T-helper 2 cell (primary cell): ENCODE data around the gene CEP112.
A peak's percentile ranks its signal among the peaks of the same experiment; 100 is the strongest.
"Not testable (repeated sequence)": the region's sequence is repeated elsewhere in the genome, so short reads cannot be mapped to it uniquely, and the experiment has no call there.

Source experiments
- DNase-seq, 5 experiments: peaks; one replicate each; pipeline versions ENCODE4 v3.0.0 to v3.0.0-alpha.2; 2012 to 2022

CEP112 gene

DNA sequence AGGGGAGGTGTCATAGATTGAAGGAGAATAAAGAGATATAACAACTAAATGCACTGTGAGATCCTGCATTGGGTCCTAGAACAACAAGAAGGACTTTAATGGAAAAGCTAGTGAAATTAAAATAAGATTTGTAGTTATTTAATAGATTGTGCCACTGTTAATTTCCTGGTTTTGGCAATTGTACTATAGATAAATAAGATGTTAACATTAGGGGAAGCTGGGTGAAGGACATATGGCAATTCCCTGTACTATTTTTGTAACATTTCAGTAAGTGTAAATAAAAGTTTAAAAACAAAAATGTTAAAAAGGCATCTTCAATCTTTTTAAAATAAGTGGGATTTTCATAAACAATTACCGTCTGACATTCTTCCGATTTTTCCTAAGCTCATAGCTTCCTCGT is 372.1 kb downstream of the CEP112 start:
- no peak for DNase-seq

DNA sequence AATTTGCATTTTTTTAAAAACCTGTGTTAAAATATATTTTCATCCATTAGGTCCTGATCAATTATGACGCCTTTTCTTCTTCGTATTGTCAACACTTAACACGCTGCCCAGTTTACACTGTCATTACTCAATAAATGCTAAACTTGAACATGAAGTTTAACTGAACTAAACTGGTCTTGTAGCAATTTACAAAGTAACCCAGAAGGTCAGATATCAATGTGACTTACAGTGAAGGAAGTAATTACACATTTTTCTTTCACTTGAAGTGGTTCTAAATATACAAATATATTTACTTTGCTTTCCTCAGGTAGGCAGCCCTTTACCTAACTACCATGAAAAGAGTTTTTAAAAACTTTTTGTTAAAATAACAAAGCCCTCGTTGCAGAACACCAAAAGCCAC is 374.0 kb downstream of the CEP112 start:
- DNase-seq = no peak

DNA sequence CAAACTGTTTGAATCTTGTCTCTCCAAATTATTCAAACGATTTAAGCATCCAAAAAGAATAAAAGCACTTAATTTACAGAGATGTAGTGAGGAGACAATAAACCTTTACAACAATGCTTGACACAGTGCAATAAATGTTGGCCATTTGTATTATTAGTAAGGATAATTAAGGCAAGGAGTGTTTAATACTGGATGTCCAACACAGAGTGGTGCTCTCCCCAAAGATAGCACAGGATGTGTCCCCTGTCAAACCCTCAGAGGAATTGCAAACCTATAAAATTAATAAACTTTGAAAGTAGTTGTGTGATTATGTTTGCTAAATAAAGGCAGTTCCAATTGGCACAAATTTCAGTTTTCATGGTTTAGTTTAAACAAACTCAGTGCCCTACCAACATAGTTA is 377.5 kb downstream of the CEP112 start:
- DNase-seq = no peak

DNA sequence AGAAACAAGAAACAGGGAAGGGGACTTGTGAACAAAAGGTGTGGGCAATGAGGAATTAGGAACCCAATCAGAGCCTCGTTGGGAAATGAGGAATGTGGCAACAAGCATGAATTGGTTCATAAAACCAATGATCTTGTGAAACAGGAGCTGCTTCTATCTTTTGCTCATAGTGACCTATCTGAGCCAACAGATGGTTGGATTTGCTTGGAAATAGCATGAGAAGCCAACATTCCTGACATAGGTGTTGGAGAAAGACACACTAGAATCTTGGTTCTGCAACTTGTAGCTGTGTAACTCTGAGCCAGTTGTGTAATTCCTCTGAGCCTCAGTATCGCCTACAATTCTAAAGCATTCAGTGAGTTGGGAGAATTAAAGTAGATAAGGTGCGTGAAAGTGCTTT is 378.6 kb downstream of the CEP112 start:
- no peak for DNase-seq

DNA sequence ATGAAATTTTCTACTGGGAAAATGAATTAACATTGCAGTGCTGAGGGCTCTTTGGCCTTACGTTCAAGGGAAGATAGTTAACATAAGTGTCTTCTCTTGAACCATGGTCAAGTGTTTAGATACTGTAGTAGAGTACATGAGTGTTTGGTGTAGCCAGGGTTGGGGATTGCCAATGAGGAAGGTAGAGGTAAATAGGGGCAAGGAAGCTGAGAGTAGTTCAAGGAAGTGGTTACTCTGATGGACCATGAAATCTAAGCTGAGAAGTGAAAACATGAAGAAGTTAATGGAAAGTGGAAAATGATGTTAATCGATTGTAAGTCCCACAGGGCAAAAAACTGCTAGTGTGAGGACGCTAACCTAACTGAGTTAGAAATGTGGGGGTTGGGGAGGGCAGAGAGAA is 380.9 kb downstream of the CEP112 start:
- no peak for DNase-seq

DNA sequence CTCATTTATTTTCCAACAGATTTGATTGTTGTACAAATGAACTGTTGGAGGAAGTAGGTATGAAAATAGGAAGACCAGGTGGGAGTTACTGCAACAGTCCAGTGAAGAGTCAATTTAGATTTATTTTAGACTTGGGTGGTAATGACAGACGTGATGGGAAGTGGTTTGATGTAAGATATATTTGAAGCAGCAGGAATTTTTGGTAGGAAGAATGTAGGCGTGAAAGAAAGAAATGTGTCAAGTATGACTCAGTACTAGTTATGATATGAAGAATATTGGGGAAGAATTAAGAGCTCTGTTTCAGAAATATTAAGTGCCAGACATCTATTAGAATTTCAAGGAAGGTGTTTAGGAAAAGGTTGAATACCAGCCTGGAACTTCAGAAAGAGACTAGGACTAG is 382.6 kb downstream of the CEP112 start:
- no peak for DNase-seq

DNA sequence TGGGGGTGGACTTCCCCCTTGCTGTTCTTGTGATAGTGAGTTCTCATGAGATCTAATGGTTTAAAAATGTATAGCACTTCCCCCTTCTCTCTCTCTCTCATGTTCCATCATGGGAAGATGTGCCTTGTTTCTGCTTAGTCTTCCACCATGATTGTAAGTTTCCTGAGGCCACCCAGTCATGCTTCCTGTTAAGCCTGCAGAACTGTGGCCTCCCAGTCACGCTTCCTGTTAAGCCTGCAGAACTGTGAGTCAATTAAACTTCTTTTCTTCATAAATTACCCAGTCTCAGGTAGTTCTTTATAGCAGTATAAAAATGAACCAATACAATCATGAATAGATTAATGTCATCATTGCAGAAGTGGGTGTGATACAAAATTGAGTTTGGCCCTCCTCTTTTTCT is 383.4 kb downstream of the CEP112 start:
- not testable (repeated sequence) for DNase-seq

DNA sequence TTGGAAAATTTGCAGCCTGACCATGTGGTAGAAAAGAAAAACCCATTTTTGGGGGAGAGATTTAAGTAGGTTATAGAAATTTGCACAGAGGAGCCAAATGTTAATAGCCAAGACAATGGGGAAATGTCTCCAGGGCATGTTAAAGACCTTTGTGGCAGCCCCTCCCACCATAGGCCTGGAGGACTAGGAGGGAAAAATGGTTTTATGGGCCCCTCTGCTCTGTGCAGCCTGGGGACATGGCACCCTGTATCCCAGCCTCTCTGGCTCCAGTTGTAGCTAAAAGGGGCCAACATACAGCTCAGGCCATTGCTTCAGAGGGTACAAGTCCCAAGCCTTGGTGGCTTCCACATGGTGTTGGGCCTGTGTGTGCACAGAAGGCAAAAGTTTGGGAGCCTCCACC is 384.6 kb downstream of the CEP112 start:
- DNase-seq = no peak

DNA sequence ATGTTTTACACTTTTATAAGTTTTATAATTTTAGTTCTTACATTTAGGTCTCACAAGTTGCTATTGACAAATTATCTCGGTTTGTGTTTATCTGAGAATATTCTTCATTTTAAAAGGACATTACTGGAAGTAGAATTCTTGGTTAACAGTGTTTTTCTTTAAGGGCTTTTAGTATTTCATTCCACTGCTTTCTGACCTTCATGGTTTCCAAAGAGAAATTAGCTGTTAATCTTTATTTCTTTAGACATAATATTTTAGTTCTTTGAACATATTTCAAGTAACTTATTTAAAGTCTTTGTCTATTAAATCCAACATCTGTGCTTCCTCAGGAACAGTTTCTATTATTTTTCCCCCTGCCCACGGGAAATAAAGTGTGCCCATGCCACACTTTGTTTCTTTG is 390.4 kb downstream of the CEP112 start:
- DNase-seq = no peak

DNA sequence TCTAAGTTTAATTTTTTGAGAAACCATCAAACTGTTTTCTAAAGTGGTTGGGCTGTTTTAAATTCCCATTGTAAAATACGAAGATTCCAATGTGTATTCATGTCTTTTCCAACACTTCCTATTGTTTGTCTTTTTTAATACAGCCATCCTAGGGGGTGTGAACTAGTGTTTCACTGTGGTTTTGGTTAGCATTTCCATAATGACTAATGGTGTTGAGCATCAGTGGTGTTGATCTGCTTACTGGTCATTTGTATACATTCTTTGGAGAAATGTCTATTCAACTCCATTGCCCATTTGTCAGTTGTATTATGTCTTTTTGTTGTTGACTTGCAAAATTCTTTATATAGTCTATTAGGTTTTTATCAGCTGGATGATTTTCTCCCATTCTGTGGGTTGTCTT is 391.3 kb downstream of the CEP112 start:
- peak in 1 of 5 experiments; percentile 61 for DNase-seq

DNA sequence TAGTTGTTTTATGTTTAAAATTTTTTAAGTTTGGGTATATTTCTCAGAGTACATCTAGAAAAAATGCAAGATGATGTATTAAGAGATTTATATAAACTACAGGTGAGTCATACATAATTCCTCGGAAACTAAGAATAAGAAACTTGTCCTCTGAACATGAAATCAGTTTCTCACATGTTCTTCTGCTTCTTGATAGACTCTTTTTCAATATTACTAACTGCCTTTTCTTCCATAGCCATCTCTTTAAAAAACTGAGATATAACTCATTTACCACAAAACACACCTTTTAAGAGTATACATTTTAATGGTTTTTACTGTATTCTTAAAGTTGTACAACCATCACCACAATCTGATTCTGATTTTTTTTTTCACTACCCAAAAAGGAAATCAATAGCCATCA is 392.1 kb downstream of the CEP112 start:
- DNase-seq = peak in 1 of 5 experiments; percentile 83

DNA sequence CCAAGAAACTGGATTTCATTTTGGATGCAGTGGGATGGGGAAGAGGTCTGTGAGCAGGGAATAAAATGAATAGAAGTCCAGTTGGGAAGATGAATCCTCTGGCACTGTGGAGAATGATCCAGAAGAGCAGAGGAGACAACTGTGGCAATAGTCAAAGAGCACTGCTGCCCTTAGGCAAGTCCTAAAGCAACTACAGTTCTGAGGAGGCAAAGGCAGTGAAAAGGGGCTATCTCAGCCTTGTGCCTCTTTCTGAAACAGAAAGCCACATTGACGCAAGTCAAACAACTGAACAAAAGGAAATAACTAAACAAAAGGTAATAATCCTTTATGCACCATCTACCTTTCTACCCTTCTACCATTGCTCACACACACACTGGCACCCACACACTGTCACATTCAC is 392.5 kb downstream of the CEP112 start:
- DNase-seq = peak in 1 of 5 experiments; percentile 88

DNA sequence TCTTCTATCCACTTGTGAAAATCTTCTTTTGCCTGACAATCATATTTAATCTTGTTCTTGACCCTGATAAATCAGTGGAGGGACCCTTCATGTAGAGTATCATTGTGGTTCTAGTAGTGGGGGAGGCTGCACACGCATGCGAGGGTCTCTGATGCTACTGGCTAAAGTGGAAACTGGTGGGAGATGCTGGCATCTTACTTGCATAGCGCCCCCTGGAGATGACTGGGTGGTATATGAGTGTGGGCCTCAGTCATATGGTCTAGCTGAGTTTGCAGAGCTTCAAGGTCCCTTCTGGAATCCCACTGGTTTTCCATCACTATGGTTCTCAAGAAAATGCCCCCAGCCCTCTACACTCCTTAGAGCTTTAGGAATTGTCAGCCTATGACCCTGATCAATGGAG is 394.1 kb downstream of the CEP112 start:
- peak in 2 of 5 experiments; percentile 4 to 35 for DNase-seq

DNA sequence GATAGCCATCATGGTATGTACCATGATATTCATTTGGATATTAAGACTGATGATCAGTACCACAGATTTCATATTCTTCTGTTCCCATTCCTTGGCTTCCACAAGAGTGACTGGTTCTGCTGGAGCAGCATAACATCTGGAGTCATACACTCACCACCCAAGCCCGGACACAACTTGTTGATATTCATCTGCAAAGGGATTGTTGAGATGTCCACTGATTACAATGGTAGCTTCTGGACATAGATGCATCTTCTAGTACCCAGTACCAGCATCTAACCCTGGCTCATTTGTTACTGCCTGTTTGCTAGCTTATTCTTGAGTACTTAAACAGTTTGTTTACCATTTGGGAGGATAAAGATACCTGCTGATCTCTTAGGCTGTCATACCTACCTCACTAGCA is 394.8 kb downstream of the CEP112 start:
- DNase-seq = no peak

DNA sequence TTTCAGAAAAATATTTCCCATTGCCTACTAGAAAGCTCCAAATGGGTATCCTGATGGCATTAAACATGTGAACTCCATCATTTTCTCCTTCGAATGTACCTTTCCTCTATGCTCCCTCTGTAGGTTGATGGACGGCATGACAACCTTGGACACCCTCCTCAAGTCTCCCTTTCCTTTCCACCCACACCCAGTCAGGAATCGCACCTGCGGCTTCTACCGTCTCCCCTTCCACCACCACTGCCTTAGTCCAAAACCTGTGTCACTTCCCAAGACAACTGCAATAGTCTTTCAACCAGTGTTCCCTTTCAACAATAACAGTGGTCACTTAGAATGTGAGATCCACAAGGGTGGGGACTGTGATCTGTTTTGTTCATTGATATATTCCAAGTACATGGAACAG is 397.4 kb downstream of the CEP112 start:
- DNase-seq = no peak

DNA sequence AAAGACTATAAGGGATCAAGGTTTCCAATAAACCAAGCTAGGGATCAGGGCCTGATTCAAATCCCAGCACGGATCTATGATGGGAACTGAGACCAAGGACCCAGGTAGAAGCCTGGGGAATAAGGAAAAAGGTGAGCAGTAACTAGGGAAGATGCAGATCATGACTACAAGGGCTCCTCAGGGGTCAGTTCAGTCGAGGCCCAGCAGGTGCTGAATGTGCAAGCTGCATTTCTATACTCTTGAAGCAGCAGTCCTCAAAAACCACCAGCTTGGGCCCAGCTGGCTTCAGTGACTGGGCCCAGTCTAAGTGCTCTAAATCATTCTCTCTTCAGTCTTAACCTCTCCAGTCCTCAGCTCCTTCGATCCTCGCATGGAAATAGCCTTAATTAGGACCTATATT is 401.7 kb downstream of the CEP112 start:
- DNase-seq = no peak

DNA sequence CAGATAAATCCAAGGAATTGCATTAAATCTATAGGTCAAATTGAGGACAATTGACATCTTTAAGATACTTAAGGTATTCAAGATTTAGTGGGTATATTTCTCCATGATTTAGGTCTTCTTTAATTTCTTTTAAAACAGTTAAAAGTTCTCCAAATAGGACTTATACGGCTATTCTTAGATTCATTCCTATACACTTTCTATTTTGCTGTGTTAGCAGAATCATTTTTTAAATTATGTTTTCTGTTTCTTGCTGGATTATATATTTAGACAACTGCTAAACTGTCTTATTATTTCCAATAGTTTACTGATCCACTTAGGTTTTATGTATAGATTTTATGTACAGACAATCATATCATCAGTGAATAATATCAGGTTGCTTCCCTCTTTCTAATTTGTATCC is 404.4 kb downstream of the CEP112 start:
- DNase-seq = no peak

DNA sequence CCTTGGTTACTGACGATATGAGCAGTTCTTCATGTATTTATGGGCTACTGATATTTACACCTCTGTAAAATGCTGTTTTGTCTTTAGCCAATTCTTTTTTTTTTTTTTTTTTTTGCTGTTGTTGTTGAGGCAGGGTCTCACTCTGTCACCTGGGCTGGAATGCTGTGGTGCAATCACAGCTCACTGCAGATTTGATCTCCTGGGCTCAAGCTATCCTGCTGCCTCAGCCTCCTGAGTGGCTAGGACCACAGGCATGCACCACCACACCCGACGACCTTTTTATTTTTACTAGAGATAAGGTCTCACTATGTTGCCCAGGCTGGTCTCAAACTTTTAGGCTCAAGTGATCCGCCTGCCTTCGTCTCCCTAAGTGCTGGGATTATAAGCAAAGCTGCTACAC is 405.5 kb downstream of the CEP112 start:
- no peak for DNase-seq

DNA sequence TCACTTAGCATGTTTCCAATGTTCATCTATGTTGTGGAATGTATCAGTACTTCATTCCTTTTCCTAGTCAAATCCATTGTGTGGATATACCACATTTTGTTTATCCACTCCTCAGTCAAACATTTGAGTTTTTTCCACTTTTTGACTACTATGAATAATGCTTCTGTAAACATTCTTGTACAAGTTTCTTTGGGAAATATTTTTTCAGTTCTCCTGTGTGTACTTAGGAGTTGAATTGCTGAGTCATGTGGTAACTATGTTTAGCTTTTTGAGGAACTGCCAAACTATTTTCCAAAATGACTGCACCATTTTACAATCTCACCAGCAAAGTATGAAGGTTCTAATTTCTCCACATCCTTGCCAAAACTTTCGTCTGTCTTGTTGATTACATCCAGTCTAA is 406.8 kb downstream of the CEP112 start:
- DNase-seq = no peak

DNA sequence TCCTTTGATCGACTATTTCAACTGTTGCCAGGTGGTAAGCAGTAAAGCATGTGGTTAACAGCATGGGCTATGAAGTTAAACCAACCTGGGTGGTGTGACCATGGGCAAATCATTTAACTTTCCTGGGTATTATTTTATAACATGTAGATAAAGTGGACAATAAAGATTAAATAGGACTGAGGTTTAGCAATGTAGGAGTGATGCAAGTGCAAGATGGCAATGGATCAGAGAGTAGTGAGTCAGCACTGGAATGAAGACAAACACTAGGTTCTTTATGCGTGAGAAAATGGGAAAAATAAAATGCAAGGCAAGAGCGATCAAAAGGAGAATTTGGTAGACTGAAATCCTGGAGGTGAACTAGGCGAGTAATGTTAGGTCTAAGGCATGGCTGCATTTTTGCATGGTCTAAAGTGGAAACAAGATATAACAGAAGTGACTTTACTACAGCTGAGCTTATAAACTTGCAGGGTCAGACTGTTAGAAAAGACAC is 408.0 kb downstream of the CEP112 start:
- DNase-seq = no peak

DNA sequence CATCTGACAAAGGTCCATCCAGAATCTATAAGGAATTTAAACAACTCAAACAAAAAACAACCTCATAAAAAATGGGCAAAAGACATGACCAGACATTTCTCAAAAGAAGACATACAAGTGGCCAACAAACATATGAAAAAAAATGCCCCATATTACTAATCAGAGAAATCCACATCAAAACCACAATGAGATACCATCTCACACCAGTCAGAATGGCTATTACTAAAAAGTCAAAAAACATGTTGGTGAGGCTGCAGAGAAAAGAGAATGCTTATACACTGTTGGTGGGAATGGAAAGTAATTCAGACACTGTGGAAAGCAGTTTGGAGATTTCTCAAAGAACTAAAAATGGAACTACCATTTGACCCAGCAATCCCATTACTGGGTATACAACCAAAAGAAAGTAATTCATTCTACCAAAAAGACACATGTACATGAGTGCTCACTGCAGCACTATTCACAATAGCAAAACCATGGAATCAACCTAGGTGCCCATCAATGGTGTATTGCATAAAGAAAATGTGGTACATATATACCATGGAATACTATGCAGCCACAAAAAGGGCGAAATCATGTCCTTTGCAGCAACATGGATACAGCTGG is 409.7 kb downstream of the CEP112 start:
- DNase-seq = peak in 1 of 5 experiments; percentile 67

DNA sequence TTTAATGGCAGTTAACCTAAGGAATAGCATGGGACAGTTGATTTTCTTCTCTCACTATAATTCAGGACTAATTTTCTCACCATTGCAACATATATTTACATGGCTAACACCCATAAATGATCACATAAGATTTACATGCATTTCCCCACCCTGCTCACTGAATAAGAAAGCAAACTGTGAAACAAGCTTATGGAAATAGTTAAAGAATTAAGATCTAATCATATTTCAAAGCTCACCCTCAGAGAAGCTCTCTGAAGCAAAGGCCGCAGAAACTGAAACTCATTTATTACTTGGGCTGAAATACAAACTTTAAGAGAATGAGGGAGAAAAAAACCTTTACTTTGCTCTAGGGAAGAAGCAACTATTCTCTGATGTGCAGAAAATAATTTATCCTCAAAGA is 411.8 kb downstream of the CEP112 start:
- peak in 1 of 5 experiments; percentile 27 for DNase-seq

DNA sequence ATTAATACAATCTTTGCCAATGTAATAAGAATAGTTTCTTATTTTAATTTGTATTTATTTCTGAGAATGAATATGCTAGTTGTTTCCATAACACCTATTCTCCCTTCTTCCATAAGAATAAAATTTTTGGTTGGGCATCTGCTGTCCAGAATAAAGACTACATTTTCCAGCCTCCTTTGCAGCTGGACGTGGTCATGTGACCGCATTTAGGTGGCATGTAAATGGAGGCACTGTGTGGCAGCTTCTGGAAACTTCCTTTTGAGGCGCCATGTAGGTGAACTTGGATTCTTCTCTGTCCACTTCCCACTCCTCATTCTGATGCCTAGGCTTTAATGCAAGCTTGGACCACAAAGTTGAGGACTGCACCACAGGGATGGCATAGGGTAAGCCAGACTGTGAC is 415.0 kb downstream of the CEP112 start:
- no peak for DNase-seq

DNA sequence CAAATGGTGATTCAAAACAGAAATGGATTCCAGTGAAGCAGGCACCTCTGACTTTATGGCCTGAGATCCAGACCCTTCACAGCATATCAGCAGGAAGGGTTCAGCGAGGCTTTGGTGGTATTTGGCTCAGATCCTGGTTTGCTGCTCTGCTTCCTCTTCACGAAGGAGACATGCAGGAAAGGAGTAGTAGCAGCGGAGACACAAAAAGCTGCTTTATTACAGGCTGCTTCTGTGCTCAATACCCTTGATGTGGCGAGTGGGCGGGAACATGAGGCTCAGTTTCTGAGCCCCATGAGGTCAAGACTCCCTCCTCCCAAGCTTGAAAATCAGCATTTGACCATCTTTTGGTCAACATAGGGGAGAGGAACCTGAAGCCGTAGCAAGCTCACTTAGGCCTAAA is 417.1 kb downstream of the CEP112 start:
- no peak for DNase-seq

DNA sequence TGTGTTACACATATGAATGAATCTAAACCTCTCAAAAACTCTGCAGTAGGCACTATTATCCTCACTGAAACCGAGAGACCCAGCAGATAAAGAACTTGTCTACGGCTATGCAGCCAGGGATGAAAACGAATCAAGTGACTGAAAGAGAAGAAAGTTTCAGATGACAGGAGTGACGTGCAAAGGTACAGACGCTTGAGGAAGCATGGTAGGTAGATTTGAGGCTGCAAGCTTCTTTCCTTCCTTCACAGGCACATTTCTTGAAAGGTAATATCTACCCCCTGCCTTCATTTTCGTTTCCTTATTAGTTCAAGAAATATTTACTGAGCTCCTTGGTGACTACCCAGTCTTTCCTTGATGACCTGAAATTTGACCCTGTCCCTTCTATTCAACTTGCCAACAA is 418.9 kb downstream of the CEP112 start:
- peak in 1 of 5 experiments; percentile 24 for DNase-seq
